IMR-90 (cell line): ENCODE measurements around the gene ALS2. TPM values are rescaled to one million over a fixed set of nuclear protein-coding genes. Genes with fewer than 3 reads are reported as not detected.

Experiments used
- ATAC-seq: fragments of 200-7000 bp; cut with Tn5 transposase; 2 replicates; pipeline ENCODE4 v1.9.1; 2020; ENCODE audit warnings: low read depth, mild to moderate bottlenecking, moderate library complexity
- BruUV-seq: library from RNA; stranded (reverse); fragments of 400-500 nt; replicated peaks from 2 replicates; lab custom pipeline; 2021; lab: Mats Ljungman, UMichigan
- CTCF ChIA-PET: fragments of 300-600 bp; formaldehyde crosslinking; extraction: SDS; loops from one replicate; lab custom pipeline; 2021; ENCODE audit warnings: antibody characterized with exemption; lab: Yijun Ruan, JAX
- POLR2A ChIA-PET: fragments of 300-600 bp; sonication (Branson Sonifier 250); formaldehyde crosslinking; loops from one replicate; lab custom pipeline; 2022; ENCODE audit warnings: antibody characterized with exemption; ENCODE audit not compliant: unreplicated experiment; lab: Charles Lee
- DNase-seq: peaks from one replicate; pipeline ENCODE4 v3.0.0; 2013
- H2AFZ ChIP-seq: replicated peaks from 2 replicates; pipeline ENCODE3; 2013; ENCODE audit warnings: low read length, mild to moderate bottlenecking; ENCODE audit not compliant: poor library complexity
- H2AK5ac ChIP-seq: 2 replicates; pipeline ENCODE4 v1.6.1; 2013; ENCODE audit warnings: low read depth, low read length, inconsistent platforms
- H2AK9ac ChIP-seq: replicated peaks from 2 replicates; pipeline ENCODE3; 2013; ENCODE audit warnings: mild to moderate bottlenecking, low read depth, low read length, moderate library complexity; ENCODE audit not compliant: poor library complexity
- H2BK120ac ChIP-seq: 2 replicates; pipeline ENCODE4 v1.6.1; 2013; ENCODE audit warnings: low read depth, low read length, inconsistent platforms
- H2BK15ac ChIP-seq: 3 replicates; pipeline ENCODE4 v1.6.1; 2013; ENCODE audit warnings: low read depth, low read length, inconsistent platforms
- H2BK20ac ChIP-seq: 2 replicates; pipeline ENCODE4 v1.6.1; 2013; ENCODE audit warnings: low read depth, mild to moderate bottlenecking, inconsistent platforms, low read length, moderate library complexity
- H2BK5ac ChIP-seq: 2 replicates; pipeline ENCODE4 v1.6.1; 2013; ENCODE audit warnings: mild to moderate bottlenecking, low read depth, low read length, inconsistent platforms; ENCODE audit not compliant: poor library complexity, severe bottlenecking
- H3K14ac ChIP-seq: replicated peaks from 2 replicates; pipeline ENCODE4 v1.6.1; 2013; ENCODE audit warnings: low read depth, low read length, inconsistent platforms
- H3K18ac ChIP-seq: 2 replicates; pipeline ENCODE4 v1.6.1; 2013; ENCODE audit warnings: low read depth, low read length, control low read depth
- H3K23ac ChIP-seq: 2 replicates; pipeline ENCODE4 v1.6.1; 2013; ENCODE audit warnings: low read depth, low read length, inconsistent platforms
- H3K27ac ChIP-seq: 2 replicates; pipeline ENCODE4 v1.5.1; 2013; ENCODE audit warnings: mild to moderate bottlenecking, control low read depth, low read length; ENCODE audit not compliant: insufficient read depth
- H3K27me3 ChIP-seq: 2 replicates; pipeline ENCODE4 v1.6.1; 2013; ENCODE audit warnings: low read length; ENCODE audit not compliant: control insufficient read depth, insufficient read depth
- H3K36me3 ChIP-seq: 2 replicates; pipeline ENCODE4 v1.6.1; 2013; ENCODE audit warnings: low read length, mixed read lengths; ENCODE audit not compliant: control insufficient read depth, insufficient read depth
- H3K4ac ChIP-seq: 2 replicates; pipeline ENCODE4 v1.6.1; 2013; ENCODE audit warnings: low read depth, low read length, inconsistent platforms
- H3K4me1 ChIP-seq: 2 replicates; pipeline ENCODE4 v1.6.1; 2013; ENCODE audit warnings: low read length, mixed read lengths; ENCODE audit not compliant: control insufficient read depth, insufficient read depth
- H3K4me2 ChIP-seq: 2 replicates; pipeline ENCODE4 v1.6.1; 2013; ENCODE audit warnings: low read depth, mild to moderate bottlenecking, control low read depth, low read length, moderate library complexity
- H3K4me3 ChIP-seq: 2 replicates; pipeline ENCODE4 v1.5.1; 2013; ENCODE audit warnings: low read depth, mild to moderate bottlenecking, control low read depth, low read length, moderate library complexity; ENCODE audit not compliant: insufficient read depth
- H3K56ac ChIP-seq: 2 replicates; pipeline ENCODE4 v1.6.1; 2013; ENCODE audit warnings: low read length, inconsistent platforms; ENCODE audit not compliant: insufficient read depth; ENCODE audit errors: extremely low read depth
- H3K79me1 ChIP-seq, 2 experiments: 2 replicates each; pipeline ENCODE4 v1.6.1; 2013; ENCODE audit warnings: low read length in 2 of 2, inconsistent platforms in 1 of 2, low read depth in 1 of 2
- H3K9ac ChIP-seq: 2 replicates; pipeline ENCODE4 v1.6.1; 2013; ENCODE audit warnings: low read depth, low read length, control low read depth
- H3K9me1 ChIP-seq: 2 replicates; pipeline ENCODE4 v1.6.1; 2013; ENCODE audit warnings: low read length, inconsistent platforms; ENCODE audit not compliant: insufficient read depth
- H3K9me3 ChIP-seq: 2 replicates; pipeline ENCODE4 v1.6.1; 2013; ENCODE audit warnings: low read length; ENCODE audit not compliant: control insufficient read depth, insufficient read depth
- H4K20me1 ChIP-seq: 2 replicates; pipeline ENCODE4 v1.6.1; 2013; ENCODE audit warnings: low read length, inconsistent platforms; ENCODE audit not compliant: insufficient read depth
- H4K5ac ChIP-seq: 2 replicates; pipeline ENCODE4 v1.6.1; 2013; ENCODE audit warnings: mild to moderate bottlenecking, low read depth, low read length, control low read depth
- H4K8ac ChIP-seq, 2 experiments: 2 replicates each; pipeline ENCODE4 v1.6.1; 2013; ENCODE audit warnings: low read depth in 2 of 2, low read length in 2 of 2, control low read depth in 1 of 2, inconsistent platforms in 1 of 2
- H4K91ac ChIP-seq: 2 replicates; pipeline ENCODE4 v1.6.1; 2013; ENCODE audit warnings: low read depth, low read length, inconsistent platforms; ENCODE audit not compliant: insufficient read depth
- BHLHE40 ChIP-seq: fragments of 150-350 bp; IDR thresholded peaks from 2 replicates; pipeline ENCODE4 v1.6.1; 2016; ENCODE audit warnings: mild to moderate bottlenecking, low read depth, low read length
- CEBPB ChIP-seq: IDR thresholded peaks from 2 replicates; pipeline ENCODE4 v1.6.1; 2012; ENCODE audit warnings: low read depth, low read length, improper control_type of control experiment
- CHD1 ChIP-seq: IDR thresholded peaks from 2 replicates; pipeline ENCODE4 v1.6.1; 2012; ENCODE audit warnings: low read depth, low read length, improper control_type of control experiment
- ELK1 ChIP-seq: fragments of 150-350 bp; IDR thresholded peaks from 2 replicates; pipeline ENCODE4 v1.6.1; 2016; ENCODE audit warnings: low read depth, mild to moderate bottlenecking, low read length, moderate library complexity, borderline replicate concordance
- FOS ChIP-seq: fragments of 150-350 bp; IDR thresholded peaks from 2 replicates; pipeline ENCODE4 v1.6.1; 2016; ENCODE audit warnings: low read depth, low read length
- MAFK ChIP-seq: IDR thresholded peaks from 2 replicates; pipeline ENCODE4 v1.6.1; 2012; ENCODE audit warnings: low read depth, low read length, improper control_type of control experiment
- MAZ ChIP-seq: IDR thresholded peaks from 2 replicates; pipeline ENCODE4 v1.6.1; 2012; ENCODE audit warnings: low read depth, mild to moderate bottlenecking, low read length, improper control_type of control experiment, moderate library complexity, borderline replicate concordance
- MXI1 ChIP-seq: IDR thresholded peaks from 2 replicates; pipeline ENCODE4 v1.6.1; 2012; ENCODE audit warnings: low read depth, mild to moderate bottlenecking, low read length, moderate library complexity, borderline replicate concordance
- NFE2L2 ChIP-seq: fragments of 150-350 bp; IDR thresholded peaks from 2 replicates; pipeline ENCODE4 v1.6.1; 2016; ENCODE audit warnings: low read depth, mild to moderate bottlenecking, low read length
- POLR2A ChIP-seq: IDR thresholded peaks from 2 replicates; pipeline ENCODE4 v1.6.1; 2012; ENCODE audit warnings: mild to moderate bottlenecking, low read depth, low read length
- RAD21 ChIP-seq: IDR thresholded peaks from 2 replicates; pipeline ENCODE4 v1.6.1; 2012; ENCODE audit warnings: low read length, improper control_type of control experiment
- RCOR1 ChIP-seq: IDR thresholded peaks from 2 replicates; pipeline ENCODE4 v1.6.1; 2012; ENCODE audit warnings: mild to moderate bottlenecking, low read length, improper control_type of control experiment; ENCODE audit not compliant: insufficient replicate concordance
- RFX5 ChIP-seq: IDR thresholded peaks from 2 replicates; pipeline ENCODE4 v1.8.0; 2012; ENCODE audit warnings: low read depth, mild to moderate bottlenecking, low read length, moderate library complexity
- SMC3 ChIP-seq: fragments of 150-350 bp; IDR thresholded peaks from 2 replicates; pipeline ENCODE4 v1.6.1; 2016; ENCODE audit warnings: low read depth, mild to moderate bottlenecking, antibody characterized with exemption, low read length, moderate library complexity
- USF2 ChIP-seq: fragments of 150-350 bp; IDR thresholded peaks from 2 replicates; pipeline ENCODE4 v1.6.1; 2017; ENCODE audit warnings: mild to moderate bottlenecking, antibody characterized with exemption, low read length, low read depth
- WGBS, 2 experiments: methylation state at CpG; one replicate each; pipeline versions ENCODE4 v1.1.5 to v1.1.7; 2013; ENCODE audit warnings: missing lambda C conversion rate in 2 of 2; ENCODE audit not compliant: insufficient read length in 1 of 2; ENCODE audit errors: extremely low coverage in 2 of 2; 5-methylcytosine and 5-hydroxymethylcytosine counted together
- dilution Hi-C: fragments of 300-500 bp; cut with HindIII; formaldehyde crosslinking; loops from one replicate; pipeline ENCODE4 v1.14.3; 2018; ENCODE audit warnings: low sequenced_read_pairs; ENCODE audit not compliant: unreplicated experiment
- in situ Hi-C: fragments of 300-500 bp; cut with MboI; formaldehyde crosslinking; loops from 3 replicates; pipeline ENCODE4 v1.14.3; 2019; ENCODE audit warnings: low sequenced_read_pairs, inconsistent platforms, mixed read lengths
- intact Hi-C: fragments of 100-400 bp; cut with micrococcal nuclease; formaldehyde crosslinking; loops from 2 replicates; pipeline ENCODE4 v1.10.0; 2022
- polyA plus RNA-seq, 3 experiments: library from polyadenylated mRNA; depleted of rRNA; stranded (reverse); fragments of >200 nt; gene quantifications; 2 replicates each; pipeline ENCODE4 v1.2.3, GENCODE V29; 2012; ENCODE audit warnings: low replicate concordance in 1 of 3
- total RNA-seq: library from RNA; depleted of rRNA; stranded (reverse); fragments of >200 nt; gene quantifications from 2 replicates; pipeline ENCODE4 v1.2.3, GENCODE V29; 2012
- TF ChIP-seq, protein P1 (sequence below): conservative IDR thresholded peaks from 2 replicates; pipeline ENCODE4 v1.5.1; 2012; ENCODE audit warnings: mild to moderate bottlenecking, low read depth, low read length, improper control_type of control experiment

The ALS2 gene
- total and polyA plus RNA-seq, 2 of the 4 experiments (the other 2 are of a cell fraction) = 14.4 to 42.3 TPM

DNA sequence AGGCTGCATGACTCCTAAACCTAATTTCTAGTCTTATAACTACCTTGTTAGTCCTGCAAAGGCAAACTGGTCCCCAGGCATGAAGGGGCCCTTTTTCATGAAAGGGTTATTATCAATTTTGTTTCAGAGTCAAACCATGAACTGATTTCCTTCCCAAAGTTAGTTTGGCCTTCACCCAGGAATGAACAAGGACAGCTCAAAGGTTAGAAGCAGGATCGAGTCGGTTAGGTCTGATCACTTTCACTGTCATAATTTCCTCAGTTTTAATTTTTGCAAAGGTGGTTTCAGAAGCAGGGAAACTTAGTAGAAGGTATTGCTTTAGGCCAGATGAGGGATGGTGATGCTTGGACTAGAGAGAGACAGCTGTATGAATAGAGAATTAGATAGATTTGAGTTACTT, 8.7 kb upstream of the ALS2 start:
- H3K4ac ChIP-seq = no peak overlapping the region
- no peak overlapping the region for H3K27ac ChIP-seq
- H3K9me1 ChIP-seq = 0 out of 2 replicates have a peak, but pooled peaks cover 2% of the 10 kb centered on the region
- no peak overlapping the region for H4K91ac ChIP-seq
- no peaks in the 10 kb centered on the region for H4K20me1 ChIP-seq
- no peaks in the 10 kb centered on the region for H3K9me3 ChIP-seq
- H3K79me1 ChIP-seq = no peaks in the 10 kb centered on the region
- no peak overlapping the region for H3K18ac ChIP-seq
- no peaks in the 10 kb centered on the region for H3K36me3 ChIP-seq
- H3K27me3 ChIP-seq = no peaks in the 10 kb centered on the region
- H3K23ac ChIP-seq = no peak overlapping the region
- no peak for TF ChIP-seq RAD21
- no peak for TF ChIP-seq BHLHE40
- TF ChIP-seq CEBPB = no peak
- TF ChIP-seq MAFK = no peak
- TF ChIP-seq NFE2L2 = no peak
- no peak for TF ChIP-seq FOS
- TF ChIP-seq CHD1 = no peak
- TF ChIP-seq RFX5 = no peak
- no peak for TF ChIP-seq POLR2A
- TF ChIP-seq USF2 = no peak
- TF ChIP-seq, protein P1, sequence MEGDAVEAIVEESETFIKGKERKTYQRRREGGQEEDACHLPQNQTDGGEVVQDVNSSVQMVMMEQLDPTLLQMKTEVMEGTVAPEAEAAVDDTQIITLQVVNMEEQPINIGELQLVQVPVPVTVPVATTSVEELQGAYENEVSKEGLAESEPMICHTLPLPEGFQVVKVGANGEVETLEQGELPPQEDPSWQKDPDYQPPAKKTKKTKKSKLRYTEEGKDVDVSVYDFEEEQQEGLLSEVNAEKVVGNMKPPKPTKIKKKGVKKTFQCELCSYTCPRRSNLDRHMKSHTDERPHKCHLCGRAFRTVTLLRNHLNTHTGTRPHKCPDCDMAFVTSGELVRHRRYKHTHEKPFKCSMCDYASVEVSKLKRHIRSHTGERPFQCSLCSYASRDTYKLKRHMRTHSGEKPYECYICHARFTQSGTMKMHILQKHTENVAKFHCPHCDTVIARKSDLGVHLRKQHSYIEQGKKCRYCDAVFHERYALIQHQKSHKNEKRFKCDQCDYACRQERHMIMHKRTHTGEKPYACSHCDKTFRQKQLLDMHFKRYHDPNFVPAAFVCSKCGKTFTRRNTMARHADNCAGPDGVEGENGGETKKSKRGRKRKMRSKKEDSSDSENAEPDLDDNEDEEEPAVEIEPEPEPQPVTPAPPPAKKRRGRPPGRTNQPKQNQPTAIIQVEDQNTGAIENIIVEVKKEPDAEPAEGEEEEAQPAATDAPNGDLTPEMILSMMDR = no peak
- no peak for TF ChIP-seq MXI1
- TF ChIP-seq ELK1 = no peak
- TF ChIP-seq MAZ = no peak
- no peak for TF ChIP-seq SMC3
- TF ChIP-seq RCOR1 = no peak
- H2BK20ac ChIP-seq = no peak overlapping the region
- no peak overlapping the region for H4K5ac ChIP-seq
- no peak overlapping the region for H3K4me3 ChIP-seq
- H3K4me2 ChIP-seq = no peak overlapping the region
- dilution Hi-C loops = no loop called here
- H3K14ac ChIP-seq = no peak overlapping the region
- POLR2A ChIA-PET = no interaction called here
- no peak overlapping the region for H2AK5ac ChIP-seq
- no peak overlapping the region for H3K56ac ChIP-seq
- DNase-seq = no peak
- H2BK15ac ChIP-seq = no peak overlapping the region
- in situ Hi-C loops = no loop called here
- peaks cover under 1% of the 10 kb centered on the region for H3K4me1 ChIP-seq
- intact Hi-C loops = no loop called here
- BruUV-seq = no TSS peak
- ATAC-seq = no peak
- H2BK5ac ChIP-seq = no peak overlapping the region
- no peak overlapping the region for H4K8ac ChIP-seq
- no peak overlapping the region for H2AK9ac ChIP-seq
- 65% methylated on average over 2 of the region's 2 CpGs; no CpG with 5 or more reads in 1 of the 2 experiments for WGBS, 2 experiments
- no peak overlapping the region for H2BK120ac ChIP-seq
- CTCF ChIA-PET = no interaction called here
- H3K9ac ChIP-seq = no peak overlapping the region
- H2AFZ ChIP-seq = no peak overlapping the region
